Stimulated activated effector memory CD8-positive, alpha-beta T cell treated with anti-CD3 and anti-CD28 coated beads, Interleukin-12 subunit alpha, Interleukin-12 subunit beta, amount 100 ng/mL, for 72 hours (primary cell): ENCODE data around the gene ISG20.
A peak's percentile ranks its signal among the peaks of the same experiment; 100 is the strongest.
"Not testable (repeated sequence)": the region's sequence is repeated elsewhere in the genome, so short reads cannot be mapped to it uniquely, and the experiment has no call there.

Source experiments
- ATAC-seq: fragments of 150-1000 bp; cut with Tn5 transposase; 2 replicates; pipeline ENCODE4 v1.10.0; 2021
- DNase-seq, 2 donors: peaks; one replicate each; pipeline ENCODE4 v3.0.0; 2021 to 2022; ENCODE audit warnings: low spot score in 2 of 2
- H3K27ac Mint-ChIP-seq: one replicate; pipeline ENCODE4 v1.8.0; 2022; ENCODE audit warnings: mild to moderate bottlenecking, mixed read lengths
- H3K36me3 Mint-ChIP-seq: one replicate; pipeline ENCODE4 v1.8.0; 2022; ENCODE audit warnings: mild to moderate bottlenecking, mixed read lengths
- H3K4me1 Mint-ChIP-seq: one replicate; pipeline ENCODE4 v1.8.0; 2022; ENCODE audit warnings: mixed read lengths
- H3K4me3 Mint-ChIP-seq: one replicate; pipeline ENCODE4 v1.8.0; 2022; ENCODE audit warnings: mild to moderate bottlenecking, mixed read lengths
- H3K9me3 Mint-ChIP-seq: one replicate; pipeline ENCODE4 v1.8.0; 2022; ENCODE audit warnings: mixed read lengths

ISG20 gene

GRCh38 chr15:88637841-88638625, 783 bp upstream of the ISG20 start:
- no peaks in the 10 kb centered on the region for H3K9me3 Mint-ChIP-seq
- DNase-seq (no peak), ATAC-seq (no peak)
- peak overlapping the region; percentile 81 for H3K4me3 Mint-ChIP-seq
- H3K27ac Mint-ChIP-seq, result peak overlapping the region; percentile 94
- peaks cover 80% of the 10 kb centered on the region for H3K36me3 Mint-ChIP-seq
- peaks cover 63% of the 10 kb centered on the region for H3K4me1 Mint-ChIP-seq

- H3K4me3 Mint-ChIP-seq, result no peak overlapping the region
- ATAC-seq, result no peak
- peaks cover 75% of the 10 kb centered on the region for H3K4me1 Mint-ChIP-seq
- H3K36me3 Mint-ChIP-seq, result peaks cover 72% of the 10 kb centered on the region
- DNase-seq, result no peak
- H3K27ac Mint-ChIP-seq, result no peak overlapping the region
- no peaks in the 10 kb centered on the region for H3K9me3 Mint-ChIP-seq
These were observed 3.2 kb downstream of the ISG20 start for GRCh38 chr15:88641959-88642452.

GRCh38 chr15:88642514-88642913, 3.7 kb downstream of the ISG20 start:
- H3K9me3 Mint-ChIP-seq, DNase-seq, H3K4me3 Mint-ChIP-seq, ATAC-seq, H3K27ac Mint-ChIP-seq: not testable (repeated sequence)
- peaks cover 75% of the 10 kb centered on the region for H3K4me1 Mint-ChIP-seq
- peaks cover 67% of the 10 kb centered on the region for H3K36me3 Mint-ChIP-seq

- no peak overlapping the region for H3K27ac Mint-ChIP-seq
- H3K4me3 Mint-ChIP-seq, result no peak overlapping the region
- H3K9me3 Mint-ChIP-seq, result no peaks in the 10 kb centered on the region
- peaks cover 75% of the 10 kb centered on the region for H3K4me1 Mint-ChIP-seq
- ATAC-seq, result no peak
- no peak for DNase-seq
- H3K36me3 Mint-ChIP-seq, result peaks cover 61% of the 10 kb centered on the region
These were observed 5.9 kb downstream of the ISG20 start for GRCh38 chr15:88644741-88645140.

GRCh38 chr15:88645171-88646087, 6.6 kb downstream of the ISG20 start:
- no peak for DNase-seq
- H3K4me3 Mint-ChIP-seq, result no peak overlapping the region

GRCh38 chr15:88646088-88646405, 7.2 kb downstream of the ISG20 start:
- Mint-ChIP-seq H3K27ac (no peak overlapping the region), H3K36me3 (peaks cover 51% of the 10 kb centered on the region), H3K4me3 (no peak overlapping the region), H3K4me1 (peaks cover 70% of the 10 kb centered on the region), H3K9me3 (no peaks in the 10 kb centered on the region)
- ATAC-seq (no peak), DNase-seq (no peak)

More at GRCh38 chr15:88645171-88646087, 6.6 kb downstream of the ISG20 start:
- ATAC-seq, result no peak
- Mint-ChIP-seq H3K27ac (no peak overlapping the region), H3K36me3 (peaks cover 54% of the 10 kb centered on the region), H3K4me1 (peaks cover 73% of the 10 kb centered on the region), H3K9me3 (no peaks in the 10 kb centered on the region)

GRCh38 chr15:88646951-88647350, 8.1 kb downstream of the ISG20 start:
- ATAC-seq (no peak), DNase-seq (peak in 1 of 2 donors; percentile 40)
- Mint-ChIP-seq H3K4me1 (peaks cover 69% of the 10 kb centered on the region), H3K4me3 (no peak overlapping the region), H3K27ac (peak overlapping the region; percentile 99), H3K36me3 (peaks cover 45% of the 10 kb centered on the region), H3K9me3 (no peaks in the 10 kb centered on the region)

GRCh38 chr15:88647351-88648105, 8.7 kb downstream of the ISG20 start:
- H3K27ac Mint-ChIP-seq, result peak overlapping the region; percentile 99
- peaks cover 39% of the 10 kb centered on the region for H3K36me3 Mint-ChIP-seq
- H3K9me3 Mint-ChIP-seq, result no peaks in the 10 kb centered on the region
- DNase-seq, result peak in 1 of 2 donors; percentile 52
- ATAC-seq, result no peak
- peaks cover 64% of the 10 kb centered on the region for H3K4me1 Mint-ChIP-seq
- H3K4me3 Mint-ChIP-seq, result no peak overlapping the region

- Mint-ChIP-seq H3K36me3 (peaks cover 42% of the 10 kb centered on the region), H3K9me3 (no peaks in the 10 kb centered on the region)
- peak in 1 of 2 donors; percentile 53 for DNase-seq
These were observed 9.8 kb downstream of the ISG20 start for GRCh38 chr15:88648357-88649214.

GRCh38 chr15:88649286-88649733, 10.5 kb downstream of the ISG20 start:
- peaks cover 35% of the 10 kb centered on the region for H3K36me3 Mint-ChIP-seq
- H3K4me3 Mint-ChIP-seq, result peak overlapping the region; percentile 78
- DNase-seq, result peak; percentile 52 to 83
- H3K9me3 Mint-ChIP-seq, result no peaks in the 10 kb centered on the region
- H3K4me1 Mint-ChIP-seq, result peaks cover 63% of the 10 kb centered on the region
- peak; percentile 94 for ATAC-seq
- peak overlapping the region; percentile 99 for H3K27ac Mint-ChIP-seq

More at GRCh38 chr15:88648357-88649214, 9.8 kb downstream of the ISG20 start:
- Mint-ChIP-seq H3K4me3 (peak overlapping the region; percentile 78), H3K27ac (peak overlapping the region; percentile 99), H3K4me1 (peaks cover 70% of the 10 kb centered on the region)
- ATAC-seq, result peak; percentile 17

GRCh38 chr15:88649753-88650551, 11.1 kb downstream of the ISG20 start:
- DNase-seq (no peak), ATAC-seq (no peak)
- H3K27ac Mint-ChIP-seq, result peak overlapping the region; percentile 99
- peaks cover 64% of the 10 kb centered on the region for H3K4me1 Mint-ChIP-seq
- peak overlapping the region; percentile 78 for H3K4me3 Mint-ChIP-seq
- H3K36me3 Mint-ChIP-seq, result peaks cover 31% of the 10 kb centered on the region
- no peaks in the 10 kb centered on the region for H3K9me3 Mint-ChIP-seq

GRCh38 chr15:88650556-88650955, 11.7 kb downstream of the ISG20 start:
- Mint-ChIP-seq H3K27ac (peak overlapping the region; percentile 17), H3K9me3 (no peaks in the 10 kb centered on the region), H3K4me1 (peaks cover 64% of the 10 kb centered on the region), H3K36me3 (peaks cover 25% of the 10 kb centered on the region), H3K4me3 (no peak overlapping the region)
- peak in 1 of 2 donors; percentile 40 for DNase-seq
- no peak for ATAC-seq

GRCh38 chr15:88651136-88651732, 12.4 kb downstream of the ISG20 start:
- no peak overlapping the region for H3K4me3 Mint-ChIP-seq
- ATAC-seq (no peak), DNase-seq (peak in 1 of 2 donors; percentile 25)
- H3K9me3 Mint-ChIP-seq, result no peaks in the 10 kb centered on the region
- H3K4me1 Mint-ChIP-seq, result peaks cover 62% of the 10 kb centered on the region
- H3K36me3 Mint-ChIP-seq, result peaks cover 18% of the 10 kb centered on the region
- H3K27ac Mint-ChIP-seq, result peak overlapping the region; percentile 17
